ENCODE measurements around the gene DOCK8. TPM values are rescaled to one million over a fixed set of nuclear protein-coding genes. Genes with fewer than 3 reads are reported as not detected.

The DOCK8 gene
- total and polyA plus RNA-seq, 2 experiments from 2014 or later: 0.94 to 1.2 TPM

- Histone ChIP-seq H4K20me1 (replicated peaks; ENCODE audit: insufficient read depth) (no peaks in the 10 kb centered on the region), H2AFZ (no peak overlapping the region), H3K36me3 (ENCODE audit: insufficient read depth) (no peaks in the 10 kb centered on the region), H3K27me3 (ENCODE audit: insufficient read depth) (no peaks in the 10 kb centered on the region), H3K4me3 (no peak overlapping the region), H3K79me2 (replicated peaks; ENCODE audit: insufficient read depth) (no peaks in the 10 kb centered on the region), H3K27ac (ENCODE audit: low read depth) (no peak overlapping the region), H3F3A (replicated peaks; ENCODE audit: low read depth) (no peaks in the 10 kb centered on the region), H3K9me2 (ENCODE audit: insufficient read depth) (no peaks in the 10 kb centered on the region), H3K4me2 (no peak overlapping the region), H3K4me1 (ENCODE audit: insufficient read depth) (no peaks in the 10 kb centered on the region)
- DNase-seq (ENCODE audit: low spot score) (no peak), ATAC-seq (no peak)
- Mint-ChIP-seq H3K27me3 (ENCODE audit: insufficient read depth, low read depth, poor library complexity) (no peaks in the 10 kb centered on the region), H3K36me3 (ENCODE audit: low read depth) (no peaks in the 10 kb centered on the region), H3K9me3 (no peaks in the 10 kb centered on the region), H3K27ac (no peak overlapping the region), H3K4me1 (peaks cover 7% of the 10 kb centered on the region; the same call in 2 of the 3 replicates), H3K4me3 (no peak overlapping the region)
- TF ChIP-seq EZH2 (IDR thresholded peaks at IDR 0.05; ENCODE audit: low read depth, unreplicated experiment): no peak
- no peak for TF ChIP-seq ZNF462 (CRISPR knock-in tag; IDR thresholded peaks at IDR 0.05)
- TF ChIP-seq POLR2AphosphoS5 (IDR thresholded peaks at IDR 0.05; ENCODE audit: low read depth): no peak
- TF ChIP-seq ZNF331 (CRISPR knock-in tag; IDR thresholded peaks at IDR 0.05; ENCODE audit: low read depth): no peak
- TF ChIP-seq EZH2phosphoT487 (IDR thresholded peaks at IDR 0.05; ENCODE audit: unreplicated experiment): no peak
- no peak for TF ChIP-seq CTCF (conservative IDR thresholded peaks at IDR 0.05; ENCODE audit: low read depth in 2 of 2)
- TF ChIP-seq CREB1 (CRISPR knock-in tag; IDR thresholded peaks at IDR 0.05; ENCODE audit: low read depth): no peak
- TF ChIP-seq STAT1 (IDR thresholded peaks at IDR 0.05; ENCODE audit: unreplicated experiment): no peak
Measured at GRCh38 chr9:376115-376514, 161.4 kb downstream of the DOCK8 start.

All from GM23338 (cell line).